KOPT-K1 (cell line): ENCODE results near the gene KCNC1.

Experiments used
- H3K27ac ChIP-seq: fragments of 200-600 bp; sonication (generic); 2 replicates; pipeline ENCODE4 v1.5.1; 2016; ENCODE audit warnings: antibody characterized with exemption, mild to moderate bottlenecking, low read depth, low read length; ENCODE audit not compliant: poor library complexity, severe bottlenecking
- H3K36me3 ChIP-seq: fragments of 200-600 bp; sonication (generic); 2 replicates; pipeline ENCODE4 v1.5.1; 2017; ENCODE audit warnings: antibody characterized with exemption, mild to moderate bottlenecking, low read length, moderate library complexity; ENCODE audit not compliant: insufficient read depth
- H3K9me3 ChIP-seq: fragments of 200-600 bp; sonication (generic); 2 replicates; pipeline ENCODE4 v1.5.1; 2017; ENCODE audit warnings: antibody characterized with exemption, low read length, mild to moderate bottlenecking; ENCODE audit not compliant: insufficient read depth, poor library complexity, severe bottlenecking

Gene KCNC1

DNA sequence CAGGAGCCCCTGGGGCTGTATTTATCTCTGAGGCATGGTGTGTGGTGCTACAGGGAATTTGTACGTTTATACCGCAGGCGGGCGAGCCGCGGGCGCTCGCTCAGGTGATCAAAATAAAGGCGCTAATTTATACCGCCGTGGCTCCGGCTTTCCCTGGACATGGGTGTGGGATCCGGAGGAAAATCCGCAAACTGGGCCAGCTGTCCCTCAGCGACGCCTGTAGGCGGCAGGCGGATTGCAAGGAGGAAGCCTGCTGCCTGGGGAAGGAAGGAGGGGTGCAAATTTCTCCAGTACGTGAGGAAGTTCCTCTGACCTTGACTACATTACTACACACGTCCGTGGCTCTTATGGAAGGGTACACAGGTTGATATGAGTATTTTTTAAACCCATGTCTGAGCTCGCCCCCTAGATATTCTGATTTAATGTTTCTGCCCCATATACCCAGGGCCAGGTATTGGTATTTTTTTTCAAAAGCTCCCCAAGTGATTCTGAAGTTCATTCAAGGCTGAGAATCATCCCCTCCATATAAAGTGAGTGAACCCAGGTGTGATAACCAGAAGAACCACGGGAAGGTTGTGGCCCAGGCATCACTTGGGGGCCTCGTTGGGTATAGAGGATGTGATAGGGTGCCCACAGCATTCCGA is 12.5 kb upstream of the KCNC1 start:
- H3K27ac ChIP-seq: no peak overlapping the region
- no peaks in the 10 kb centered on the region for H3K36me3 ChIP-seq
- H3K9me3 ChIP-seq: no peaks in the 10 kb centered on the region

DNA sequence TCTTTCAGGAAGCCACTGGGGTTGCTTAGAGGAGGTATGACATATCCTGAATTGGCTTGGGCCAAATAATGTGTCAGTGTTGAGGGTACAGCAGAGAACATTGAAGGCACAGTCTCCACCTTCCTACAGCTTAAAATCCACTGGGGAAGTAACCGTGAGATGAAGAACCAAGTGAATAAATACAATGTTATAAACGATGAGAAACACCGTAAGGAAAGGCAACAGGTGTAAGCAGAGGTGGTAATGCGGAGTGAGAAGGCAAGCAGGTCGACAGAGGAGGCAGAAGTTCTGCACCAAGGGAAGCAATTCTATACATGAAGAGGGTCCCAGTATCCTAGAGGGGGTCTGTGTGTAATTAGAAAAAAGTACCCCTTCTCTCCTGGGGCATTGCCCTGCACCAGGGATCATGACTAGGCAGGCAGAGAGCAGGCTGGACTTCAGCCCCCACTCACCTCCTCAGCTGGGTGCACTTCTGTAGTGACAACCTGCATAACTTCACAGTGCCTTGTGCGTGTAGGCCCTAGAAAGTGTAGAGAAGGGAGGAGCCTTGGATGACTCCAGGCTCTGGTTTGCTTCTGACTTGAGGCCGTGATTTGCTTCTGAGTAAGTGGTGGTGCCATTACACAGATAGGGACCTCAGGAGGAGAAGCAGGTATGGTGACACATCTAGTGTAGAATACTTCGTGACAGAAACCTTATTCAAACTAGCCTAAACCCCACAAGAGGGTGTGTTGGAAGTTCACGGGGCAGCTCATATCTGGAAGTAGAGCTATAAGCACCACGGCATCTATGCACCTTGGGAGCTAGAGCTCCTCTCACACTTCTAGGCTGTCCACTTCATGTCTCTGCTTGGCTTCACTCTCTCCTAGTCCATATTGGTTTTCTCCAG is 10.3 kb upstream of the KCNC1 start:
- H3K9me3 ChIP-seq: no peaks in the 10 kb centered on the region
- no peaks in the 10 kb centered on the region for H3K36me3 ChIP-seq
- H3K27ac ChIP-seq: no peak overlapping the region

DNA sequence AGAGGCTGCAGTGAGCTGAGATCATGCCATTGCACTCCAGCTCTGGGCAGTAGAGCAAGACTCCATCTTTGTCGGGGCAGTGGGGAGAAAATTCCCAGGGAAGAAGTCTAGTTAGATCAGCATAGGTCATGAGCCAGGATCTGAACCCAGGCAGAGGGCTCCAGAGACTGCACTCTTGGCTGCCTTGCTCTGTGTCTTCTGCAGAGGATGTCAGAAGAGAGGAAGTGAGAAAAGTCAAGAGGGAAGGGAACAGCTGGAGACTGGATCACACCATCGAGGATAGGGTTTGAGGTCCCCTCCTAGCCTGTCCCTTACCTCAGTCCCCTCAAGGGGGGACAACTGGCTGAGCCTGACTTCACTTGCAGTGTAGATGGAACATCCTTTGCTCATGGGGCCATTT is 9.4 kb upstream of the KCNC1 start:
- no peak overlapping the region for H3K27ac ChIP-seq
- no peaks in the 10 kb centered on the region for H3K36me3 ChIP-seq
- no peaks in the 10 kb centered on the region for H3K9me3 ChIP-seq

DNA sequence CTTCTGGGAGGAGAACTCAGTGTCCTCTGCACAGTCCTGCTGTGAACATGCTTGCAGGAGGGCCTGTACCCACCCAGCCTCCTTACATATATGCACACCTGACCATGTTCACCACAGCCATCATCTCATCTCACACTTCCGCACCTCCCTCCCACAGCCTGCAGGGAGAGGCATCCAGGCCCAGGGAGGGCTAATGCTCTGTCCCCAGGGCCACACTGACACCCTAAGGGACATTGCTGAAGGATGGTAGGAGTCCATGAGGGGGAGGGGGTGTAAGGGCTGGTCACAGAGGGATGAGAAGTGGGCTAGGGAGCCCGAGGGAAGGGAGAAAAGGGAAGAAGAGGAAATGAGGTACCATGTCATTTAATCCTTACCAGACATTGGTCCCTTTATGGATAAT is 4.4 kb upstream of the KCNC1 start:
- no peak overlapping the region for H3K27ac ChIP-seq
- no peaks in the 10 kb centered on the region for H3K36me3 ChIP-seq
- H3K9me3 ChIP-seq: no peaks in the 10 kb centered on the region

DNA sequence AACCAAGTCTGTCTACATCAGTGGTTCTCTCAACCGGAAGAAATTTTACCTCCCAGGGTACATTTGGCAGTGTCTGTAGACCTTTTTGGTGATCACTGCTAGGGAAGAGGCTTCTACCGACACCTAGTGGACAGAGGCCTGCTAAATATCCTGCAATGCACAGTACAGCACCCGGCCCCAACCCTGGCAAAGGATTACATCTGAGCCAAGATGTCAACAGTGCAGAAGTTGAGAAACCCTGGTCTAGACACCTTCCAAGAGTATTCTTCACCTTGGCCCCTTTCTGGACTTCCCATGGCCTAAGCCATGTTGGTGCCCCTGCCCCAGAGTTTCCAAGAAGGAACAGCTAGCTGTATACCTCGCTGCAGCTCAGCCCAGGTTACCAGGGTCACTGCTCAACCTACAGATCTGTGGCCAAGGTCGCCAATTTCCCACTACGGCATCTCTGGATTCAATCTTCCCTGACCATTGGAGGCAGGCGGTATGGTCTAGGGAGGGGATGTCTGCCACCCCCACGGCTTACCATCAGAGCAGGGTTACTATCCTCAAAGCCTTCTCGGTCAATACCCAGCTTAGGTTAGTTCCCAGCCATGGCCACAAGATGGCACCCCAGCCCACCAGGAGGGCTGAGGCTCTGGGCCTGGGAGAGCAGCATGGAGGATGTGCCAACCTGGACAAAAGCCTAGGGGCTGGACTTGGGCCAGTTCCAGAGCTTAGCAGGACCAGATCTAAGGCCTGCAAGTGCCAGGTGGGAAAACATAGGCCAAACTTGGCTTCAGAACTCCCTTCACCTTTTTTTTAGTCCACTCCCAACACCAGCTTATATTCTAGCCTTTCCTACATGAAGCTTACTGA is 3.7 kb upstream of the KCNC1 start:
- Histone ChIP-seq H3K9me3 (no peaks in the 10 kb centered on the region), H3K27ac (no peak overlapping the region), H3K36me3 (no peaks in the 10 kb centered on the region)

DNA sequence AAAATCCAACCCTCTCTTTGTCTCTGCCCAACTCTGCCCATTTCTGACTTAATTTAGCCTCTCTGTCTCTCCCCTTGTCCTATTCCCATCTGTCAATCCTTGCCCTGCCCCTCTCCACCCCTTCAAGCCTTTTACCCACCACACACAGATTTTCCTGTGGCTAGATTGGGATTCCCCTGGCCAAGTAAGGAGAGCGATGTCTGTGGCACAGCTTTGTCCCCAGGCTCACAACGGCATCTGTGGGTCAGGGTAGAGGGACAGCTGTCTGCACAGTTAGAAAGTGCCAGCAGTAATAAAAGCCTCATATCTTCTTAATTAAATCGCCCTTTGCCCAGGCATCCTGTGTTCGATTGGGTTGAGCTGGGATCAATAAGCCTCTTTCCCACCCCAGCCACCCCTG is 1.3 kb upstream of the KCNC1 start:
- Histone ChIP-seq H3K27ac (no peak overlapping the region), H3K36me3 (no peaks in the 10 kb centered on the region), H3K9me3 (no peaks in the 10 kb centered on the region)

DNA sequence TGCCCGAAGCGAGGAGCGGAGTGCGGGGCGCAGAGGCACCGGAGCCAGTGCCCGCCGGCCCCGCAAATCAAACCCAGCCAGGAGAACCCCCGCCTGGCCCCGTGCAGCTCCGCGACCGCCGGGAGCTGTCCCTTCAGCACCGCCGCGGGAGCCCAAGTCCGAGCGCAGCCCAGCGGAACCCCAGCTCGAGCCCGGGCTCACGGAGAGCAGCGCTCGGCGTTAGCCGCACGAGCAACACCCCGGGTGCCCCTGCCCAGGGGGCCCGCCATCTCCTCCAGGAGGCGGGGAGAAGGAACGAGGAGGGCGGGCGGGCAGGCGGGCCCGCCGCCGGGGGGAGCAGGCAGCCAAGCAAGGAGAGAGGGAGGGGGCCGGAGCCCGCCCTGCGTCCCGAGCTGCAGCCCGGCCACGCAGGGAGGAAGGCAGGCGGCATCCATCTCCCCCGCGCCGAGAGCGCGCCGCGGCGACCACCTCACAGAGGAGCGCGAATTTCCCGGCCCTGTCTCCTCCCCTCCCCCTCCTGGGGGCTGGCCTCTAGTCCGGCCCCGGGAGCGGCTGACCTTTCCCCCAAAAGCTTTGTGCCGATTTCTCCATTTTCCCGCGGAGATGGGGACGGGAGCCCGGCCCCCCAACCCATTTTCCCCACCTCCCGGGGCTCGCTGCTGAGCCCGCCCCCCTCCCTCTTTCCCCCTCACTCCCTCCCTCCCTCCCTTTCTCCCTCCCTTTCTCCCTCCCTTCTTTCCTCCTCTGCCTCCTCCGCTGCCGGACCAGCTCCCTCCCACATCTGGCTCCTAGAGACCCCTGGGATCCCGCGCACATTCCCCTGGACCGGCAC is 621 bp downstream of the KCNC1 start:
- no peak overlapping the region for H3K27ac ChIP-seq
- H3K36me3 ChIP-seq: no peaks in the 10 kb centered on the region
- H3K9me3 ChIP-seq: no peaks in the 10 kb centered on the region

DNA sequence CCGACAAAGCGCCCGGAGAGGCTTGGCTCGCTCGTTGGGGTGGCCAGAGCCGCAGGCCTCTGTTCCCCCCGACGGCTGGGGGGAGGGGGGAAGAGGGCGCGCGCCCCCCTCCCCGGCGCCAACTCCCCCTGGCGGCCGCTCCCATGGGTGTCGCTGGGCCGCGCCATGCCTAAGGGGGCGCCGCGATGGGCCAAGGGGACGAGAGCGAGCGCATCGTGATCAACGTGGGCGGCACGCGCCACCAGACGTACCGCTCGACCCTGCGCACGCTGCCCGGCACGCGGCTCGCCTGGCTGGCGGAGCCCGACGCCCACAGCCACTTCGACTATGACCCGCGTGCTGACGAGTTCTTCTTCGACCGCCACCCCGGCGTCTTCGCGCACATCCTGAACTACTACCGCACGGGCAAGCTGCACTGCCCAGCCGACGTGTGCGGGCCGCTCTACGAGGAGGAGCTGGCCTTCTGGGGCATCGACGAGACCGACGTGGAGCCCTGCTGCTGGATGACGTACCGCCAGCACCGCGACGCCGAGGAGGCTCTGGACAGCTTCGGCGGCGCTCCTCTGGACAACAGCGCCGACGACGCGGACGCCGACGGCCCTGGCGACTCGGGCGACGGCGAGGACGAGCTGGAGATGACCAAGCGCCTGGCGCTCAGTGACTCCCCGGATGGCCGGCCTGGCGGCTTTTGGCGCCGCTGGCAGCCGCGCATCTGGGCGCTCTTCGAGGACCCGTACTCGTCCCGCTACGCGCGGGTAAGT is 1.4 kb downstream of the KCNC1 start:
- Histone ChIP-seq H3K9me3 (no peaks in the 10 kb centered on the region), H3K36me3 (no peaks in the 10 kb centered on the region), H3K27ac (no peak overlapping the region)

DNA sequence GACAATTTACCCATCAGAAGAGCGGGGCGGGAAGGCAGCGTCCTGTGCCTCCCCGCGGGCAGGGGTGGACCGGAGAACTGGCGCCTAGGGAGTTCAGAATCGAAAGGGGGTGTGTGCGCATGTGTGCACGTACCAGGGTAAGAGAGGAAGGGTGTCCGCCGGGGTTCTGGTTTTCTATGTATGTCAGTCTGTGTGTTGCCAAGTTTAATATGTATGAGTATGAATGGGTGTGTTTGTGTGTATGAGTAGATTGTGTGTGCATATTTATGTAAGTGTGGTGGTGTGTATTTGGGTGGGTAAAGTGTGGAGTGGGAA is 2.0 kb downstream of the KCNC1 start:
- Histone ChIP-seq H3K36me3 (no peaks in the 10 kb centered on the region), H3K9me3 (no peaks in the 10 kb centered on the region), H3K27ac (no peak overlapping the region)

DNA sequence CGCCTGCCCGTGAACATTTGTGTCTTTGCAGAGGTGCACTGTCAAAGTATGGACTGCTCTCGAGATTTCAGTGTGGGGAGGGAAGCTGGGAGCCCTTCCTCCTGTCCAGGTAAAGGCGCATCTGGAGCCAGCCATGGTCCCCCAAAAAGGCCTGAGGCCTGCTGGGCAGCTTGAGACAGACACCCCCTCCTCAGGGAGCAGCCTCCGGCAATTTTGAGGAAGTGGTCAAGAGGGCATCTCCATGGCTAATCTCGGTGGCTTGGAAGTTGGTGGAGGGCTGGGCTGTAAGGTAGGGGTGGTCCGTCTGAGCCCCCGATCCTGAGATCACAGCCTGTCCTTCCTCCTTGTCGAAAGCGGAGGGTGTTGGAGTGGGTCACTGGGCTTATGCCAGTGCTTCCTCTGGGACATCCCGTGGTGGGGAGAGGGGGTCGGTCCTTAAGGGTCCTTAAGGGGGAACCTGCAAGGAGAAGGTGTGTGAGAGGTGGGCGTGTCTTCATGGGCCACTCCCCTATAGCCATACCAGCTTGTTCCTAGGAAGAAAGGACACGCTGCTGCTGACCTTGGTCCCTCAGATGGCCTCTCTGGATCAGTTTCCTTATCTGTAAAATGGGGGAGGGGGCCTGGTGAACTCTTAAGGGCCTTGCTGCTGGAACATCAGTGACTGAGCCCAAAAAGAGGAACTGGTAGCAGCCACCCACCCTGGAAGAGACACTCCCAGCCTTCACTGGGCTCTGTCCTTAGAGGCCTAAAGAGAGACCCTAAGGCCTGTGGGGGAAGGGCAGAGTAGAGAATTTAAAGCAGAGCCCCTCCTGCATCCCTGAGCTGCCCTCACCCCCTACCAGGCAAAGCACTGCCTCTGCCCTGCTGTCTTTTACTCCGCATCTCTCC is 2.6 kb downstream of the KCNC1 start:
- Histone ChIP-seq H3K9me3 (no peaks in the 10 kb centered on the region), H3K36me3 (no peaks in the 10 kb centered on the region), H3K27ac (no peak overlapping the region)

DNA sequence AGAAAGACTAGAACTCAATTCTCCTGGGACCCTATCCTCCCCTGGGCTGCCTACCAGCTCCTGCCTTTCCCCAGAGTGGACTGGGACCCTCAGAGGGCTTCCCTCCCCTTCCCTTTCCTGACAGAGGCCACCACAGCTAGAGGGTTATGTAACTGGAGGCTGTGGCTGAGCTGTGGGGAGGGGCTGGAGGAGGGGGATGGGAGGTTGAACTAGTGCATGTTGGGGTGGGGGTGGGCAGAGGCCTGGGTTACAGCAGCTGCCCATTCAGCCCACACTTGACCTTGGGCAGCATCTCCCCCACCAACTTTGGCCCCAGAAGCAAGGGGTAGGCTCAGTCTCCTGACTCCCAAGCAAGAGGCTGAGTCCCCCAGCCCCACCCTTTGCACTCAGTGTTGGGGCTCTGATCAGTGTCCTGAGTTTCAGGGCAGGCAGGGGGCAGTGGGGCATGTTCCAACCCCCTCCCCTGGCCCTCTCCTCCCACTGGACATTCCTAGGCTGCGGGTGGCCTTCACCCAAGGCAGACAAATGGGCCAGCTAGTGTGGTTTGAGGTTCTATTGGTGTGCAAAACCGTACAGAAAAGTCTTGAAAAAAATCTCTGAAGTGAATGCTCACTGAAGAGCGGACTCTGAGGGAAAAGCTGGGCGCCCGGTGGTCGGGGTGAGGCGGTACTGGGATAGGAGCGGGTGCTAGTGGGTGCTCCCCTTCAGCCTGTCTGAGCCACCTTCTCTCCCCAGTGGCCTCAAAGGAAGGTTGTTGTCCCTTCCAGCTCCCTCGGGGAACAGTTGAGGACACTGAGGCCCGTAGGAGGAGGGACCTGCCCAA is 3.8 kb downstream of the KCNC1 start:
- Histone ChIP-seq H3K36me3 (no peaks in the 10 kb centered on the region), H3K27ac (no peak overlapping the region), H3K9me3 (no peaks in the 10 kb centered on the region)

DNA sequence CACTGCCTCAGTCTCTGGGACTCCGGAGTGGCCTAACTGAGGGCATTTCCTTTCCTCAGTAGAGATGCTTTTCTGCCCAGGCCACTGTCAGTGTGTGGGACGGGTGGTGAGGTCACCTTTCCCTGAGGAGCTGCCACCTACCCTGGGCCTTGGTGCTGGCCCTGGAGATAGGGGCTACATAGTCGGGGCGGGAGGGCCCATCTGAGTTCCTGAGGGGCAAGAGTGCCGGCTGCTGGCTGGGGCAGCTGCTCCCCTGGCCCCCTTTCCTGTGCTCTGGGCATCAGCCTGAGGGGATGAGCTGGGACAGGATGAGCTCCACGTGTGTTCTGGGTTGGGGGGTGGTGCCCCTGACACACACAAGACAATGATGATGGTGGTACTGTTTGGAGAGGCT is 5.4 kb downstream of the KCNC1 start:
- H3K27ac ChIP-seq: no peak overlapping the region
- H3K36me3 ChIP-seq: no peaks in the 10 kb centered on the region
- H3K9me3 ChIP-seq: no peaks in the 10 kb centered on the region
